HG03342 (cell line): Measurements from ENCODE around the gene CYYR1.

Source experiments
- ATAC-seq: cut with Tn5 transposase; IDR thresholded peaks from one replicate; pipeline ENCODE4 v1.9.1; 2021; ENCODE audit warnings: mild to moderate bottlenecking, moderate library complexity; ENCODE audit not compliant: unreplicated experiment

Gene CYYR1

DNA sequence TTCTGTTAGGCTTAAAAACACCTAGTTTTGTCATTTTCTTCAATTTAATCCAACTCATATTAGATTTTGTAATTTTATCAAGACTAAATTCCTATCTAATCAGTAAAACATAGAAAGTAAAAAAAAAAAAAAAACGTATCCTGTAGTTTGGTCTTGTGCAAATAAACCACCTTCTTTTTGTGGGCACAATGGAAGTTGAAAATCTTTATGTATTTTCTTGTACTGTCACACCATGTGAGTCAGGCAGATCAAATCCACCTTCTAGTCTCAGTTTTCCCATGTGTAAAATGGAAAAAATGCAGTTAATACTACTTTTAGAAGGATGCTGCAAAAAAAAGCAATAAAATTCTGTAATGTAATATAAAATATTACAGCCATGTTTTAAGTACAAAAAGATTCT, 129.8 kb downstream of the CYYR1 start:
- ATAC-seq, result no peak

DNA sequence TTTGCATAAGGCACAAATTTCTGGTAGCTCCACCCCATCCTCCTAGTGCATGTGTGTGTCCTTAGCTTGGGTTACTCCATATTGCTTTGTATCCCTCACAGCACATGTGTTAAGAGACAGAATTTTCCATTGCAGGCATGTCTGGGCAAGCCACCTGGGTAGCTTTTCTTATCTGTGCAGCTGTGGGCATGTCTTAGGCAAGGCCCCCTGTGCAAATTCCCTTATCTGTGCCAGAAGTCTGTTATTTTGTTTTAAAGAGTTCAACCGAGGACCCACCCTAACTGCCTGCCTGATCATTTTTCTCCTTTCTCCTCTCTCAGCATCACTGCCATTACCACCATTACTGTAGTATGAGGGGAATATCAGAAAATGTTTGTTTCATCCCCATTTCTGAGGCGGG, 131.9 kb downstream of the CYYR1 start:
- ATAC-seq, result no peak

DNA sequence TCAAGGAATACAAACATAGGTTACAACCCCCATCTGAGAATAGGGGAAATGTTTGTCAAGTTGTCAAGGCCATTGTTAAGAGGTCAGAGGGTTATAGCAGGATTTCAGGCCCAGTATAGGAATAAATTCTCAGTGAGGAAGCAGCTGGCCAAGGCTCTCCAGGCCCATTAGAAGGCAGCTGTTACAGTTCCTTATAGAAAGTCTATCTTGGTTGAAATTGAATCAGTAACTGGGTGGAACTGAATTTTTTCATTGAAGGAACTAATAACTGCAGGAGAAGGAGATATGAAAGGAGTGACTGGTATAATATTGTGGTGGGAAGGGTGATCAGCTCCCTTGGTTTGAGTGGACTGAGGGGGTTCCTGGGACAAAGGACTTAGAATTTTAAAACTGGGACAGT, 134.1 kb downstream of the CYYR1 start:
- ATAC-seq, result no peak

DNA sequence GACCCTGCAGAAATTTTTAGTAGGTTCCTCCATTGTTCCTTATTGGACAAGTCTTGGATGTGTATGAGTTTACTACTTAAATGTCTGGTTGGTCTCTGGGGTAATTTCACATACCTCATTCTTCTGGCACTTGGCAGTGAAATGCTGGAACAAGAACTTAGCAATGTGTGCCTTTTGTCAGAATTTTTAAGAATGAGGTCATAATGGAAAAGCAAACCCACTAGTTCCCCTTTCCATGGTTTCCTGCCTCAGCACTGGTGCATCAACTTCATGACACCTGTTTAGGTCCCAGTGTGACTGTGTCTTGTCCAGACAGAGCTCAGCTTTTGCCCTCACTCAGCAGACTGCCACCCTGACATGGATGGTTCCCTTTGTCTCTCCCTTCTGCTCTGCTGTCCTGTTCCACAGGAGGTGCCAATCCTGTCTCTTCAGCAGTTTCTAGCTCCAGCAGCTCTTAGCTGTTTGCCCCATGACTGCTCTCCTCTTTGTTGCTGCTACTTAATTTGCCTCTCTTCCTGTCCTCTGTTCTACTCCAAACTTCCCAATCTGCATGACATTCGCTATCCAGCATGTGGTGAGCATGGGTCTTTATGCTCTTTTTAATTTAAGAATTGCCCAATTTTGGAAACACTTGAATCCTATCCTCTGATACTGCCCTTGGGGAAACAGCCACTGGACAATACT, 135.6 kb downstream of the CYYR1 start:
- ATAC-seq, result no peak

DNA sequence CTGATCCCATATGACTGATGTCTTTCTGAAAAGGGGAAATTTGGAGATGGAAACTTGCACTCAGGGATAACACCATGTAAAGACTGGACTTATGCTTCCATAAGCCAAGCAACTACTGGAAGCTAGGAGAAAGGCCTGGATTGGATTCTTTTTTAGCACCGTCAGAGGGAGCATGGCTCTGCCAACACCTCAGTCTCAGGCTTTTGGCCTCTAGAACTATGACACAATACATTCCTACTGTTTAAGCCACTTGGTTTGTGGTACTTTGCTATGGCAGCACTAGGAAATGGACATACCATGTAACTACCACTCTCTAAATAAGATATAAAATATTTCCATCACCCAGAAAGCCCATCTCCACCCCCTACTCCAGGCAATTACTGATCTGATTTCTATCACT, 139.7 kb downstream of the CYYR1 start:
- no peak for ATAC-seq

DNA sequence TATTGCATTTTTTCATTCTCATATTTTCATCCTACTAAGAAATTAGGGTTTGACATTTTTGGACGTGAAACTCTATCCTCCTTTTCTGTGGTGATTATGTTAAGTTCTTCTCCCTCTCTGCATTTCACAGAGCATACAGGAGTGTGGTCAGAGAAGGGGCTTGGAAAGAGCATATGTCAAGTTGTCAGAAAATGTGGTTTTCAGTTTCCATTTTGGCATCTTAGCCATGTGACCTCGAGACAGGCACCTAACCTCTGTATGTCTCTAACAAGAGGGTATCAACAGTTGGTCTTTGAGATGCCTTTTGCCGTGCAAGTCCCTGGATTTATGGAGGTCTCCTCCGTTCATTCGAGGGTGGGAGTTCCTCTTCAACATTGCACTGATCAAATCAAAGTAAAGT, 140.7 kb downstream of the CYYR1 start:
- no peak for ATAC-seq

DNA sequence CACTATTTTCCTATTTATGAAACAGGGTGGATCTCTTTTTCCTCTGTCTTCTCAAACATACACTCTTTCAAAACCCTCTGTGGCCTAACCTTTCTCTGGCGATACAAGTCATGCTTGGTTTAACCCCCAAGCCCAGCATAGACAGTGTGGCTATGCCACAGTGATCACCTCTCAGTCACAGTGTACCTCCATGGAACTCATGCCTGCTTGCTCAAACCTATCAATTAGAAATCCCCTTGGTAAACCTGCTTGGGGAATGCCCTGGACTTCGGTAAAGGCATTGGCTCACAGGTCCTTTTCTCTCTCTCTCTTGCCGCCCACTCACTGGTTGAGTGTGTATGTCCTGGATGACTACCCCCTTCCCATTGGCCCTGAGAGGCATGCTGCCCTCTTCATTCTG, 147.5 kb downstream of the CYYR1 start:
- no peak for ATAC-seq

DNA sequence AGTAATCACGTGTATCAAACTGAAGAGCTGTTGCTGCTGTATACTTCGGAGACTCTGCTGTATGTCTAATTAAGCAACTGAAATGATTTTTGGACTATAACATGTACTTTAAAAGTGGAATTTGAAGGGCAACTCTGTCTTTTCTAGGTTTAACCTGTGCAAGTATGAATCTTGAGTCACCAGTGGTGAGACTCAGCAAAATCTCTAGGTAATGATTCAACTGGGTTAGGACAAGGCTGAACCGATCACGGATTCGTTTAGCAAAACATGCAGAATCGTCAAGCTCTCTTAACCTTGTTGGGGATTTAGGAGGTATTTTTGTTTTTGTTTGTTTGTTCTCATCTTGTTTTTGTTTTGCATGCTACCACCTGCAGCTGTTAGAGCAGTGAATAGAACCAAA, 149.6 kb downstream of the CYYR1 start:
- ATAC-seq, result no peak

DNA sequence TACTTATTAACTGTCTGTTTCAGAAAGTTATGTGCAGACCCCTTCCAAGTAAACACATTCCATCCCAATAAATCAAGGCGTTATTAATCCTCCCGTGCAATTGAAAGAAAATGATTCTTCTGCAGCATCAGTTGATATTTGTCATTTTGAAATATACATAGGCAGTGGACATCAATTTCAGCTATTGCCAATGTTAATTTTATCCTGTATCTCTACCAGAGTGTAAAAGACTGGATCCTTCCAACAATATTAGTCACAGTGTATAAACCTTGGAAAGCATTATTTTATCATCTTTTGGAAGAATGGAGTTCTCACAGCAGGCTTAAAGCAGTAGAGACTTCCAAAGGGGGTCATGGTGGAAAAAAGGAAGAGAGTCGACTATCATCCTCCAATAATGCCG, 150.4 kb downstream of the CYYR1 start:
- ATAC-seq, result no peak

DNA sequence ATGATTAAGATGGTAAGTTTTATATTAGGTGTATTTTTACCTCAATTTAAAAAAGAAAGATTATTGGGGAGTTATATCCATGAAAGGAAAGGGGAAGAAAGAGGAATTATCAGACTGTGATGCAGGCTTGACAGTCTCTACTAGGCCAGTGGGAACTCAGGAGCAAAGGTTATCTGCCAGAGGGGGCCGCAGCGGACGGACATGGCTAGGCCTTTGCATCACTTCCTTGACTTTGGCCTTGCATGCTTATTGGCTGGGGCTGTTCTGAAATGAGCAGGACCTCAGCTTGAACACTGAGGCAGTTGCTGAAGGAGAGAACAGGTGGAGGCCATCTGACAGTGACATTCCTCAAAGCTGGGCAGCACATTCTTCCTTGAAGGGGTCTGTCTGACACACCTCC, 150.9 kb downstream of the CYYR1 start:
- no peak for ATAC-seq

DNA sequence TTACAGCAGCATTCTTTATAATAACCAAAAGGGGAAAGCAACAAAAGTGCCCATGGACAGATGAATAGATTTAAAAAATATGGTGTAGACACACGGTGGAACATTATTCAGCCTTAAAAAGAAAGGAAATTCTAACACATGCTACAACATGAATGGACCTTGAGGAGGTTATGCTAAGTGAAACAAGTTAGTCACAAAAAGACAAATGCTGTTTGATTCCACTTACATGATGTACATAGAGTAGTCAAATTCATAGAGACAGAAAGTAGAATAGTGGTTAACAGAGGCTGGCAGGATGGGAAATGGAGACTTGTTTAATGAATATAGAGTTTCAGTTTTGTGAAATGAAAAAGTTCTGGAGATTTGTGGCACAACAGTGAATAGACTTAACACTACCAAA, 151.4 kb downstream of the CYYR1 start:
- ATAC-seq, result no peak
